Non-pigmented ciliary epithelial cell (primary cell): ENCODE data around the gene APOL1.
A peak's percentile ranks its signal among the peaks of the same experiment; 100 is the strongest.
"Not testable (repeated sequence)": the region's sequence is repeated elsewhere in the genome, so short reads cannot be mapped to it uniquely, and the experiment has no call there.

Source experiments
- DNase-seq: peaks from one replicate; pipeline ENCODE4 v3.0.0-alpha.2; 2010; ENCODE audit warnings: low read depth

Gene APOL1

DNA sequence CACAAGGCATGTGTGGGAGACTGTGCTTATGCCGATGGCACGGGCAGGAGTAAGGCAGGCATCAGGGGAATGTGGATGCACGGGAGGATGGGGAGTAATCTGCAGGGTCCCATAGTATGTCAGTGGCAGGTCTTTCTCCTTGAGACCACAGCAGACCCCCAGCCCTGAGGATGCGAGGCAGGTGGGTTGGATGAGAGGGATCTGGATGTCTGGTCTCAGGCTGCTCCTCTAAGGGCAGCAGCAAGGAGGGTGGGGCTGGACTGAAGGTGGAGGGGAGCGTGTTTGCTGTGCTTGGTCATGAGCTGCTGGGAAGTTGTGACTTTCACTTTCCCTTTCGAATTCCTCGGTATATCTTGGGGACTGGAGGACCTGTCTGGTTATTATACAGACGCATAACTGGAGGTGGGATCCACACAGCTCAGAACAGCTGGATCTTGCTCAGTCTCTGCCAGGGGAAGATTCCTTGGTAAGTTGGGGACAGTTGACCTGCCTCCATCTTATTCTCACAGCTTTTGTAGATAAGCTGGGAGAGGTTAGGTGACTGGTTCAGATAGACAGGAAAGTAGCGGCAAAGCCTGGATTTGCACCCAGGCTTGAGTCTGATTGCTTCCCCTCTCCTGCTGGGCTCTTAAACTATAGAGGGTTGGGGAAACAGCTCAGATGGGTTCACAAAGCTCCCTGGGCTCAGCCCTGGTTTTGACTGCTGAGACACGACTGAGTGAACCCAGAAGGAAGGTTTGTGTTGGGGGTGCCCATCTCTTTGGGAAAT lies at the start of gene APOL1:
TSS of gene APOL1 (plus strand) at position 380 of the 769 bp plus-strand sequence. CDS start 1,823 bp downstream, outside the sequence.
- DNase-seq: no peak

- DNase-seq: not testable (repeated sequence)
These were observed 49.5 kb upstream of the APOL1 start for GRCh38 chr22:36203441-36203840.

DNA sequence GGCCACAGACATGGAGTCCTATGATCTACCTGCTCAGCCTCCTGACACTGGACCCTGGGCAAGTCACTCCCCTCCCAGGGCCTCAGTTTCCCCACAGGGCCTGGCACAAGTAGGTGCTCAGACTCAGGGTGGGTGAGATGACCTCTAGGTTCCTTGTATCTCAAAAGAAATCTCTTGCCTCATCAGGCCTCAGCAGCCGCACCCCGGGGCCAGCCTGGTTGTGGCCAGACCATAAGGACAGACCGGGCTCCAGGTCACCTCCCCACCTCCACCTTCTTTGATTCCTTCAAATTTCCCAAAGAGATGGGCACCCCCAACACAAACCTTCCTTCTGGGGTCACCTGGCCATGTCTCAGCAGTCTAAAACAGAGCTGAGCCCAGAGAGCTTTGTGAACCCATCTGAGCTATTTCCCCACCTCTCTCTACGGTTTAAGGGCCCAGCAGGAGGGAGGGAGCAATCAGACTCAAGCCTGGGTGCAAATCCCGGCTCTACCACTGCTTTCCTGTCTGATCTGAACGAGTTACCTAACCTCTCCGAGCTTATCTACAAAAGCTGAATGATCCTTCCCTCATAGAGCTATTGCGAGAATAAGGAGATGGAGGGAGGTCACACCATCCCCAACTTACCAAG lies 48.8 kb upstream of the APOL1 start:
- no peak for DNase-seq

- DNase-seq: no peak
These were observed 48.3 kb upstream of the APOL1 start for GRCh38 chr22:36204632-36205015.

GRCh38 chr22:36205573-36205972 lies 47.4 kb upstream of the APOL1 start:
- not testable (repeated sequence) for DNase-seq

DNA sequence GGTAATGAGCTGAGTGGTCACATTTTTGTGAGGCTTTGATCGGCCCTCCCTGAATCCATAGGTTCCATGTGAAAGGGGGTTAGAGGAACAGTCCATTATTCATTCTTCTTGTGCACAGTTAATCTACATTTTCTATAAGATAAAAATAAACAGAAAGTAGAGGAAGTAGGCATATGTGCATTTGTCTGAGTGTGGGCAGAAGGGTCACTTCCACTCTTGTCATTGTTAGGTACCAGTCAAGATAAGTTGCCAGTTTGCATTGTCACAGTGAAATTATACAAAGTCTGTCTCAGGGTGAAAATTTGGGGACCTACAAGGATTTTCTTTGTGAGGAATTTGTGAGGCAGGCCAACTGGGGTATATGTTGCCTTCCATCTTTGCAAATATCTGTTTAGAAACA lies 46.7 kb upstream of the APOL1 start:
- no peak for DNase-seq

- DNase-seq: no peak
These were observed 44.7 kb upstream of the APOL1 start for GRCh38 chr22:36208162-36208765.

- no peak for DNase-seq
These were observed 44.0 kb upstream of the APOL1 start for GRCh38 chr22:36208914-36209313.

- DNase-seq: not testable (repeated sequence)
These were observed 43.4 kb upstream of the APOL1 start for GRCh38 chr22:36209488-36209908.

- no peak for DNase-seq
These were observed 42.7 kb upstream of the APOL1 start for GRCh38 chr22:36210224-36210623.

- peak; percentile 18 for DNase-seq
These were observed 41.6 kb upstream of the APOL1 start for GRCh38 chr22:36211237-36211861.

GRCh38 chr22:36212901-36213300 lies 40.0 kb upstream of the APOL1 start:
- DNase-seq: no peak

DNA sequence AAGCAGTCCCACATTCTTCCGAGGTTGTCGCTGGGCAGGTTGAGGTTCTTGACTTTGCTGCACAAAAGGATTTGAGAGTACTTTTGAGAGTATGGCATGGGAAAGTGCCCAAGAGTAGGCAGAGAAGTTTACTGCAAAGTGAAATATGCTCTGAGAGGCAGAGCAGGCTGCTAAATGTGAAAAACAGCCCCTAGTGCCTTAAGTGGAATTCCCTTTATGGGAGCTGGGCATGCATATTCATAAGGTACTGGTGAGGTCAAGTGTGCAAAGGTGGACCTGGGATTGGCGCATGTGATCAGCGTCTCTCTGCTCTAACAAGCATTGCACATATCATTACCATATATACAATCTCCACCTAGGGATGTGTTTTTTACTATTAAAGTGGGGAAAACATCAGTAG lies 39.3 kb upstream of the APOL1 start:
- no peak for DNase-seq

- no peak for DNase-seq
These were observed 37.0 kb upstream of the APOL1 start for GRCh38 chr22:36215981-36216380.

DNA sequence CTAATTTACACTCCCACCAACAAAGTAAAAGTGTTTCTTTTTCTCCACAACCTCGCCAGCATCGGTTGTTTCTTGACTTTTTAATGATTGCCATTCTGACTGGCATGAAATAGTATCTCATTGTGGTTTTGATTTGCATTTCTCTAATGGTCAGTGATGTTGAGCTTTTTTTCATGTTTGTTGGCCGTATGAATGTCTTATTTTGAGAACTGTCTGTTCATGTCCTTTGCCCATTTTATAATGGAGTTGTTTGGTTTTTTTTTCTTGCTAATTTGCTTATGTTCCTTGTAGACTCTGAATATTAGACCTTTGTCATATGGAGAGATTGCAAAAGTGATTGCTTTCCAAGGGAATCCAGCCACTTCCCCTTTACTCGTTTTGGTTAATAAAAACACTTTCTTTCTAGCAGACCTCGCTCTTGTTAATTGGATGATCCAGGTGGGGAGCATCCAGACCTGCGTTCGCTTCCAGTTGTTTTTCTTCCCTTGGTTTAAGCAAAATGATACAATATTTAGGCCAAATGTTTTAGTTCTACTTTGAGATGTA lies 34.2 kb upstream of the APOL1 start:
- DNase-seq: no peak

DNA sequence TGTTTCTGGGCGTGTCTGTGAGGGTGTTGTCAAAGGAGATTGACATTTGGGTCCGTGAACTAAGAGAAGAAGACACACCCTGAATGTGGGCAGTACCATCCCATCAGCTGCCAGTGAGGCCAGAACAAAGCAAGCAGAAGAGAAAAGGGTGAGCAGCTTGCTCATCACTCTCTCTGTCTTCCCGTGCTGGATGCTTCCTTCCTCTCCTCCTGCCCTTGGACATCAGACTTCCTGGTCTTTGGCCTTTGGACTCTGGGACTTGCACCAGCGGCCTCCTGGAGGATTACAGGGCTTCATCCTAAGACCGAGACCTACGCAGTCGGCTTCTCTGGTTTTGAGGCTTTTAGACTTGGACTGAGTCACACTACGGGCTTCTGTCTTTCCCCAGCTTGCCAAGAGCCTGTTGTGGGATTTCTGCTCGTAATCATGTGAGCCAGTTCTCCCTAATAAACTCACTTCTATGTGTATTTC lies 32.4 kb upstream of the APOL1 start:
- DNase-seq: no peak

DNA sequence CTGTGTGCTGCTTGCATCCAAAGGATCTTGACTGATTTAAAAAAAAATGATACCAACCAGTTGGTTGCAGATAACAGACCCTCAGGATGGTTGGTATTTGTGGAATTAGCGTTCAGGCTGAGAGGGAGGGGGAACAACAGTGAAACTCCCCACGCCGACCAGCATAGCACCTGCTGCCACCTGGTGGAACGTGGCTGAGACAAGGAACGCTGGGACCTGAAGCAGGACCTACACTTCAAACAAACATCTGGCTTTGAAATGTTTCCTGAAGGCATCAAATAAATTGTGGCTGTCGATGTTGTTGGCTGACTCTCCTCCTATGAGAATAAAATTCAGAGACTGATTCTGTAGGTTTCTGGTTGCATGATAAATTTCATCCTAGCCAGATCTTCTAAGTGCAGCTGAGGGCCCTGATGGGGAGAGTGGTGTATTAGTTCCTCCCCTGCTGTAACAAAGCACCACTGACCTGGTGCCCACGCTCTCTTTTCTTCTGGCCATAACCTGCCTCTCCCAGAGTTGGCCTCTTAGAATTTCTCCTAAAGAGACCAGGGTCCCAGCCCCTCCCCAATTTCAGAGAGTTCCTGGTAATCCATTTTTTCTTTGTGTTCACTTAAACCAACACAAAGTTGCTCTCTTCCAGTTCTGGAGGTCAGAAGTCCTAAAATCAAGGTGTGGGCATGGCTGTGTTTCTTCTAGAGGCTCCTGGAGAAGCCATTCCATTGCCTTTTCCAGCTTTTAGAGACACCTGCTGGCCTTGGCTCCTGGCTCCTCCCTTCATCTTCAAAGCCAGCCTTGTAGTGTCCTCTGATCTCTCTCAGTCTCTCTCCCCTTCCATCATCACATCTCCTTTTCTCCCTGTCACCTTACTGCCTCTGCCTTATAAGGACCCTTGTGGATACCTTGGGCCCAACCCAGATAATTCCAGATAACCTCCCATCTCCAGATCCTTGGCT lies 30.9 kb upstream of the APOL1 start:
- DNase-seq: no peak

DNA sequence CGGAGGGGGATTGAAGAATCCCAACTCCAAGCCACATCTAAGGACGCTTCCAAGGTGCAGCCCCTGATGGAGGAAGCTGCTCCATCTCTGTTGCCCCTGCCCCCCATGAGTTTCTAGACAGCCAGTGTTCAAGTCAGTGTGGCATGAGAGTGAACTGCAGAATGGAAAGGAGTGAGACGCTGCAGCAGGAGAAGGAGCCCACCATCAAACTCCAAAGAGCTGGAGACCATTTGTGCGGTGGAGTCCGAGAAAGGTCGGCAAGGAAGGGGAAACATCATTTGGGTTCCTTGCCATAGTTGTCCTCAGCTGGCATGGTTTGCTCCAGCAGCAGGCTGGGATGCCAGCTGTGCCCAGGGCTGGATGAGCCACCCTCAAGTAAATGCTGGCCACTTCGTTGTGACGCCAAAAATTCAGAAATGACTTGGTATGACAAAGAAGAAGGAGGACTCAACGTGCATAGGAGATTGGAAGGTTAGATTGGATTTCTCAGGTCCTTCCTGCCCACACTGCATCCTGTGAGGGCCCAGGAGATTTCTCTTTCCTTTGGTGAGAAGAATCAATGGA lies 30.0 kb upstream of the APOL1 start:
- no peak for DNase-seq

DNA sequence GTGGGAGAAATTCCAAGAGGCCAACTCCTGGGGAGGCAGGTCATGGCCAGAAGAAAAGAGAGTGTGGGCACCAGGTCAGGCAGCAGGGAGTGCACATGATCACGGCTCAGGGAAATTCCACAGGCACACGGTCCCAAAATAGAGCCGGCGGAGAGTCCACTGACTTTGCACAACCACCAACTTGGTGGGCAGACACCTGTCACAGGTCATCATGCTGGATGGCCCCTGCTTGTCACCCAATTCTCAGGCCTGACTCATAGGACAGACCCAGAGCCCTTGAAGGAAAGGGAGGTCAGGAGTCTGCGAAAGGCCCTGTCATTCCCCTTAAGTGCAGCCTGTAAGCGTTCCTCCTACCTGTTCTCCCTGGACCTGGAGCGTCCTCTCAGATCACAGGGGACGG lies 29.4 kb upstream of the APOL1 start:
- no peak for DNase-seq

- no peak for DNase-seq
These were observed 28.7 kb upstream of the APOL1 start for GRCh38 chr22:36224245-36224644.
